K562 (cell line): ENCODE results near the gene NDUFAF5.

Experiments
- CEBPB ChIP-seq: fragments of 450-650 bp; IDR thresholded peaks from 2 replicates; pipeline ENCODE4 v1.6.1; 2016; ENCODE audit warnings: missing genetic modification characterization, missing compliant biosample characterization
- ELF1 ChIP-seq: fragments of 200-800 bp; sonication (Bioruptor generic); IDR thresholded peaks from 2 replicates; pipeline ENCODE4 v1.6.1; 2016; ENCODE audit warnings: missing genetic modification characterization, missing compliant biosample characterization
- FOXA3 ChIP-seq, 2 experiments: fragments of 450-650 bp in 1 of 2; sonication (generic) in 1 of 2; formaldehyde crosslinking; IDR thresholded peaks in 1 of 2; conservative IDR thresholded peaks in 1 of 2; 2 replicates each; pipeline versions ENCODE4 v1.4.0 to v1.8.0; 2020 to 2022; ENCODE audit warnings: mild to moderate bottlenecking in 2 of 2, missing genetic modification reagents in 1 of 2
- GATA2 ChIP-seq: sonication (generic); formaldehyde crosslinking; IDR thresholded peaks from 2 replicates; pipeline ENCODE4 v1.4.0; 2020; ENCODE audit warnings: mild to moderate bottlenecking, missing genetic modification reagents
- GATAD2A ChIP-seq: fragments of 450-650 bp; IDR thresholded peaks from 2 replicates; pipeline ENCODE4 v1.6.1; 2017
- HMG20B ChIP-seq: fragments of 250-450 bp; sonication (Bioruptor Pico); IDR thresholded peaks from 2 replicates; pipeline ENCODE4 v1.5.0; 2021; ENCODE audit warnings: mild to moderate bottlenecking
- MED1 ChIP-seq: sonication (generic); formaldehyde crosslinking; IDR thresholded peaks from 2 replicates; pipeline ENCODE4 v1.8.1; 2023; ENCODE audit warnings: missing genetic modification reagents, borderline replicate concordance
- STAT5B ChIP-seq: fragments of 250-450 bp; sonication (Bioruptor Pico); IDR thresholded peaks from 2 replicates; pipeline ENCODE4 v1.8.0; 2021; ENCODE audit warnings: mild to moderate bottlenecking, inconsistent platforms
- TAF1 ChIP-seq: IDR thresholded peaks from 2 replicates; pipeline ENCODE4 v1.6.1; 2011; ENCODE audit warnings: mild to moderate bottlenecking, low read length, moderate library complexity; ENCODE audit not compliant: insufficient read depth, control insufficient read depth, severe bottlenecking; ENCODE audit errors: extremely low read depth
- TFAP4 ChIP-seq: sonication (generic); formaldehyde crosslinking; IDR thresholded peaks from 2 replicates; pipeline ENCODE4 v1.8.0; 2022; ENCODE audit warnings: missing genetic modification reagents, mild to moderate bottlenecking, moderate library complexity, borderline replicate concordance
- ZBTB26 ChIP-seq: fragments of 450-650 bp; formaldehyde crosslinking; IDR thresholded peaks from 2 replicates; pipeline ENCODE4 v1.4.0; 2022; ENCODE audit warnings: missing genetic modification characterization
- TF ChIP-seq, protein P1 (sequence below), 3 experiments: IDR thresholded peaks in 2 of 3; conservative IDR thresholded peaks in 1 of 3; 2 replicates each; pipeline ENCODE4 v1.5.1; 2011 to 2012; ENCODE audit warnings: low read length in 3 of 3, mild to moderate bottlenecking in 3 of 3, control low read depth in 2 of 3, improper control_type of control experiment in 1 of 3, inconsistent platforms in 1 of 3, low read depth in 1 of 3, mixed read lengths in 1 of 3, moderate library complexity in 1 of 3; ENCODE audit not compliant: insufficient read depth in 2 of 3
- TF ChIP-seq, protein P2 (sequence below), 2 experiments: fragments of 450-650 bp; IDR thresholded peaks; 2 replicates each; pipeline ENCODE4 v1.6.1; 2016; ENCODE audit warnings: mild to moderate bottlenecking in 2 of 2, borderline replicate concordance in 1 of 2, low read depth in 1 of 2, moderate library complexity in 1 of 2
- TF ChIP-seq, protein P3 (sequence below): sonication (generic); formaldehyde crosslinking; IDR thresholded peaks from 2 replicates; pipeline ENCODE4 v1.9.0; 2022; ENCODE audit warnings: mild to moderate bottlenecking, missing genetic modification reagents

GRCh38 chr20:13736436-13737191, 48.2 kb upstream of the NDUFAF5 start:
- no peak for TF ChIP-seq HMG20B (CRISPR knock-in tag)
- TF ChIP-seq, protein P1, sequence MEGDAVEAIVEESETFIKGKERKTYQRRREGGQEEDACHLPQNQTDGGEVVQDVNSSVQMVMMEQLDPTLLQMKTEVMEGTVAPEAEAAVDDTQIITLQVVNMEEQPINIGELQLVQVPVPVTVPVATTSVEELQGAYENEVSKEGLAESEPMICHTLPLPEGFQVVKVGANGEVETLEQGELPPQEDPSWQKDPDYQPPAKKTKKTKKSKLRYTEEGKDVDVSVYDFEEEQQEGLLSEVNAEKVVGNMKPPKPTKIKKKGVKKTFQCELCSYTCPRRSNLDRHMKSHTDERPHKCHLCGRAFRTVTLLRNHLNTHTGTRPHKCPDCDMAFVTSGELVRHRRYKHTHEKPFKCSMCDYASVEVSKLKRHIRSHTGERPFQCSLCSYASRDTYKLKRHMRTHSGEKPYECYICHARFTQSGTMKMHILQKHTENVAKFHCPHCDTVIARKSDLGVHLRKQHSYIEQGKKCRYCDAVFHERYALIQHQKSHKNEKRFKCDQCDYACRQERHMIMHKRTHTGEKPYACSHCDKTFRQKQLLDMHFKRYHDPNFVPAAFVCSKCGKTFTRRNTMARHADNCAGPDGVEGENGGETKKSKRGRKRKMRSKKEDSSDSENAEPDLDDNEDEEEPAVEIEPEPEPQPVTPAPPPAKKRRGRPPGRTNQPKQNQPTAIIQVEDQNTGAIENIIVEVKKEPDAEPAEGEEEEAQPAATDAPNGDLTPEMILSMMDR (IDR thresholded peaks at IDR 0.05 in 2 of 3, conservative IDR thresholded peaks at IDR 0.05 in 1 of 3; ENCODE audit: insufficient read depth in 2 of 3, low read depth in 1 of 3, low read length in 3 of 3) = no peak
- no peak for TF ChIP-seq TFAP4 (CRISPR knock-in tag)
- TF ChIP-seq, protein P2, sequence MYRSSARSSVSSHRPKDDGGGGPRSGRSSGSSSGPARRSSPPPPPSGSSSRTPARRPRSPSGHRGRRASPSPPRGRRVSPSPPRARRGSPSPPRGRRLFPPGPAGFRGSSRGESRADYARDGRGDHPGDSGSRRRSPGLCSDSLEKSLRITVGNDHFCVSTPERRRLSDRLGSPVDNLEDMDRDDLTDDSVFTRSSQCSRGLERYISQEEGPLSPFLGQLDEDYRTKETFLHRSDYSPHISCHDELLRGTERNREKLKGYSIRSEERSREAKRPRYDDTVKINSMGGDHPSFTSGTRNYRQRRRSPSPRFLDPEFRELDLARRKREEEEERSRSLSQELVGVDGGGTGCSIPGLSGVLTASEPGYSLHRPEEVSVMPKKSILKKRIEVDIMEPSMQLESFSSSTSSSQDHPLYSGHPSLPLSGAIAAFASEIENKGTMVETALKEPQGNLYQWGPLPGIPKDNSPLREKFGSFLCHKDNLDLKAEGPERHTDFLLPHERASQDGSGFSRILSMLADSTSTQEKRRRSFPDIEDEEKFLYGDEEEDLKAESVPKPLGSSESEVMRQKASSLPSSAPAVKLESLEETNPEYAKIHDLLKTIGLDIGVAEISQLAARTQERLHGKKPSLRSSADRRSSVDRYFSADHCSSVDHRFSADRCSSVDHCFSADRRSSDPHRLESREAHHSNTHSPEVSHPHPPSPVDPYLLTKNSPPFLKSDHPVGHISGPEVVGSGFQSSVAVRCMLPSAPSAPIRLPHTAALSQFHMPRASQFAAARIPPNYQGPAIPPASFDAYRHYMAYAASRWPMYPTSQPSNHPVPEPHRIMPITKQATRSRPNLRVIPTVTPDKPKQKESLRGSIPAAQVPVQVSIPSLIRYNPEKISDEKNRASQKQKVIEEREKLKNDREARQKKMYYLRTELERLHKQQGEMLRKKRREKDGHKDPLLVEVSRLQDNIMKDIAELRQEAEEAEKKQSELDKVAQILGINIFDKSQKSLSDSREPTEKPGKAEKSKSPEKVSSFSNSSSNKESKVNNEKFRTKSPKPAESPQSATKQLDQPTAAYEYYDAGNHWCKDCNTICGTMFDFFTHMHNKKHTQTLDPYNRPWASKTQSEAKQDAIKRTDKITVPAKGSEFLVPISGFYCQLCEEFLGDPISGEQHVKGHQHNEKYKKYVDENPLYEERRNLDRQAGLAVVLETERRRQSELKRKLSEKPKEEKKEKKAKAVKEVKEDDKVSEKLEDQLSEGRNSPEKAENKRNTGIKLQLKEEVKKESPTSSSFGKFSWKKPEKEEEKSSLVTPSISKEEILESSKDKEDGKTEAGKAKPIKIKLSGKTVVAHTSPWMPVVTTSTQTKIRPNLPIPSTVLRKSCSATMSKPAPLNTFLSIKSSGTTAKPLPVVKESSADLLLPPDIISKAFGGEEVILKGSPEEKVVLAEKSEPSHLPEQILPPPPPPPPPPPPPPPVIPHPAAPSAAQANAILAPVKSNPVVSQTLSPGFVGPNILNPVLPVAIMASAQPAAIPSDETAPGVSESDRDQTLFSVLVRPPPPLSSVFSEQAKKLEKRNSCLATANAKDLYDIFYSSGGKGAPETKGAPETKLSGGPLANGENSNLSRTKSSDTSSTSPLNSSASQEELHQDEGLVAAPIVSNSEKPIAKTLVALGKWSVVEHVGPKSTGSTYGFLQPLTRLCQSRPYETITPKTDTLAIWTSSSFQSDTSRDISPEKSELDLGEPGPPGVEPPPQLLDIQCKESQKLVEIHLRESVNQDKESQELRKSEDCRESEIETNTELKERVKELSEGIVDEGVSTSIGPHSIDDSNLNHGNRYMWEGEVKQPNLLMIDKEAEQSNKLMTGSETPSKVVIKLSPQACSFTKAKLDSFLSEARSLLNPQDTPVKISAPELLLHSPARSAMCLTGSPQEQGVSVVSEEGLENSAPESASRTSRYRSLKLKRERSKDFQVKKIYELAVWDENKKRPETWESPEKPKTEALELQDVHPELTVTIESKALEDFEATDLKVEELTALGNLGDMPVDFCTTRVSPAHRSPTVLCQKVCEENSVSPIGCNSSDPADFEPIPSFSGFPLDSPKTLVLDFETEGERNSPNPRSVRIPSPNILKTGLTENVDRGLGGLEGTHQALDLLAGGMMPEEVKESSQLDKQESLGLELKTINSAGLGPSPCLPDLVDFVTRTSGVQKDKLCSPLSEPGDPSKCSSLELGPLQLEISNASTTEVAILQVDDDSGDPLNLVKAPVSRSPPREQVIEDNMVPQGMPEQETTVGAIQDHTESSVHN (IDR thresholded peaks at IDR 0.05; ENCODE audit: borderline replicate concordance in 1 of 2, low read depth in 1 of 2) = no peak
- TF ChIP-seq STAT5B (CRISPR knock-in tag) = no peak
- no peak for TF ChIP-seq GATA2
- no peak for TF ChIP-seq MED1 (CRISPR knock-in tag)
- TF ChIP-seq GATAD2A = no peak
- TF ChIP-seq ELF1 (tag) = no peak
- TF ChIP-seq CEBPB (tag) = no peak
- no peak for TF ChIP-seq ZBTB26 (CRISPR knock-in tag)
- TF ChIP-seq FOXA3 (CRISPR knock-in tag; conservative IDR thresholded peaks at IDR 0.05 in 1 of 2, IDR thresholded peaks at IDR 0.05 in 1 of 2) = no peak
- TF ChIP-seq, protein P3, sequence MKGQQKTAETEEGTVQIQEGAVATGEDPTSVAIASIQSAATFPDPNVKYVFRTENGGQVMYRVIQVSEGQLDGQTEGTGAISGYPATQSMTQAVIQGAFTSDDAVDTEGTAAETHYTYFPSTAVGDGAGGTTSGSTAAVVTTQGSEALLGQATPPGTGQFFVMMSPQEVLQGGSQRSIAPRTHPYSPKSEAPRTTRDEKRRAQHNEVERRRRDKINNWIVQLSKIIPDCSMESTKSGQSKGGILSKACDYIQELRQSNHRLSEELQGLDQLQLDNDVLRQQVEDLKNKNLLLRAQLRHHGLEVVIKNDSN (CRISPR knock-in tag) = no peak
- TF ChIP-seq TAF1 = no peak
